Mucosa of descending colon (tissue), 3 donors: Measurements from ENCODE around the gene OSER1. TPM values are rescaled to one million over a fixed set of nuclear protein-coding genes. Genes with fewer than 3 reads are reported as not detected.
A peak's percentile ranks its signal among the peaks of the same experiment; 100 is the strongest.

Source experiments
- ATAC-seq: fragments of 200-7000 bp; cut with Tn5 transposase; one replicate; pipeline ENCODE4 v1.9.1; 2020; ENCODE audit warnings: mild to moderate bottlenecking, moderate library complexity
- DNase-seq, 3 donors: peaks; one replicate each; pipeline ENCODE4 v3.0.0-alpha.2; 2020
- H3K36me3 ChIP-seq: fragments of 200-600 bp; one replicate; pipeline ENCODE4 v1.8.0; 2021; ENCODE audit warnings: low read depth, mild to moderate bottlenecking
- H3K4me1 ChIP-seq: fragments of 200-600 bp; one replicate; pipeline ENCODE4 v1.8.0; 2021; ENCODE audit warnings: low read depth, mild to moderate bottlenecking
- H3K4me3 ChIP-seq: fragments of 200-600 bp; one replicate; pipeline ENCODE4 v1.8.0; 2021; ENCODE audit warnings: mild to moderate bottlenecking
- H3K9me3 ChIP-seq: fragments of 200-600 bp; one replicate; pipeline ENCODE4 v1.8.0; 2021; ENCODE audit warnings: mild to moderate bottlenecking
- CTCF ChIP-seq: fragments of 200-600 bp; IDR thresholded peaks from one replicate; pipeline ENCODE4 v1.8.0; 2022; ENCODE audit warnings: antibody characterized with exemption, mild to moderate bottlenecking
- intact Hi-C, 2 donors: fragments of 100-400 bp; cut with DNase I in 1 of 2; cut with micrococcal nuclease in 1 of 2; formaldehyde crosslinking; loops; one replicate each; pipeline versions ENCODE4 v1.11.0 to v1.11.1; 2022; cut with DNase I, micrococcal nuclease
- total RNA-seq, 3 donors: library from RNA; stranded (reverse); fragmentation: NEBNext Ultra II Directional in 2 of 3; extraction: Animal tissue kit (Norgen Biotek cat#: 25700) in 2 of 3; gene quantifications; one replicate each; pipeline versions ENCODE4 v1.2.1 to v1.2.4, GENCODE V29; 2021 to 2023
- donor health status: DM: no; HTN: no; CAD: no; lungs with moderate emphysema.
- donor health status: DM: no; HTN: no; CAD: no.
- donor health status: DM: no; HTN: yes; CAD: no.

OSER1 gene
- total RNA-seq, 3 donors from 2014 or later, result 32.1 to 40.1 (median 32.5) TPM

DNA sequence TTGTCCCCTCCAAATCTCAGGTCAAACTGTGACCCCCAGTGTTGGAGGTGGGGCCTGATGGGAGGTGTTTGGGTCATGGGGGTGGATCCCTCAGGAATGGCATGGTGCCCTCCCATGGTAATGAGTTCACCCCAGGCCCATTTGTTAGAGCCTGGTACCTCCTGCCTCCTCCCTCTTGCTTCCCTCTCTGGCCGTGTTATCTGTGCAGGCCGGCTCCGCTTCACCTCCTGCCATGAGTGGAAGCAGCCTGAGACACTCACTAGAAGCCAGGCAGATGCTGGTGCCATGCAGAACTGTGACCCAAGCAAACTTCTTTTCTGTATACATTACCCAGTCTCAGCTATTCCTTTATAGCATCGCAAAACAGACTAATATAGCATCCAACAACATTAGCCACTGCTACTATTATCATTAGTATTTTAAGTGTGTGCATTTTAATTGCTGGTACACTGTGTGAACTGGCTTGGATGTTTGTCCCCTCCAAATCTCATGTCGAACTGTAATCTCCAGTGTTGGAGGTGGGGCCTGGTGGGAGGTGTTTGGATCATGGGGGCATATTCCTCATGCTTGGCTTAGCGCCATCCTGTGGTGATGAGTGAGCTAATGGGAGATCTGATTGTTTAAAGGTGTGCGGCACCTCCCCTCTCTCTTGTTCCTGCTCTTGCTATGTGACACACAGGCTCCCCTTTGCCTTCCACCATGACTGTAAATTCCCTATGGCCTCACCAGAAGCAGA, 12.2 kb upstream of the OSER1 start:
- peak; percentile 20 for ATAC-seq
- peak in 1 of 3 donors; percentile 45 for DNase-seq
- H3K4me3 ChIP-seq, result no peak overlapping the region
- peaks cover 9% of the 10 kb centered on the region for H3K4me1 ChIP-seq
- no peak for TF ChIP-seq CTCF
- intact Hi-C loops, result no loop called here
- no peaks in the 10 kb centered on the region for H3K9me3 ChIP-seq
- H3K36me3 ChIP-seq, result no peaks in the 10 kb centered on the region

- Histone ChIP-seq H3K9me3 (no peaks in the 10 kb centered on the region), H3K36me3 (no peaks in the 10 kb centered on the region), H3K4me1 (peaks cover 15% of the 10 kb centered on the region), H3K4me3 (no peak overlapping the region)
- DNase-seq (no peak), ATAC-seq (no peak)
- TF ChIP-seq CTCF, result no peak
- intact Hi-C loops, result no loop called here
These were observed 11.5 kb upstream of the OSER1 start for GRCh38 chr20:44222027-44222426.

GRCh38 chr20:44221368-44221954, 10.9 kb upstream of the OSER1 start:
- Histone ChIP-seq H3K4me1 (peaks cover 15% of the 10 kb centered on the region), H3K36me3 (no peaks in the 10 kb centered on the region), H3K4me3 (no peak overlapping the region), H3K9me3 (no peaks in the 10 kb centered on the region)
- intact Hi-C loops, result no loop called here
- ATAC-seq (no peak), DNase-seq (no peak)
- TF ChIP-seq CTCF, result no peak

- Histone ChIP-seq H3K9me3 (no peaks in the 10 kb centered on the region), H3K4me3 (no peak overlapping the region), H3K4me1 (peaks cover 15% of the 10 kb centered on the region), H3K36me3 (no peaks in the 10 kb centered on the region)
- intact Hi-C loops, result loop anchor here (5.0 to 10.0 kb wide), 2 partner anchors 93 to 255 kb away; partner anchors contain the start of genes FITM2 (in 2 of the 2) and TTPAL (in 1 of the 2)
- TF ChIP-seq CTCF, result no peak
- ATAC-seq (no peak), DNase-seq (no peak)
These were observed 9.2 kb upstream of the OSER1 start for GRCh38 chr20:44219791-44220190.

- DNase-seq (no peak), ATAC-seq (no peak)
- Histone ChIP-seq H3K9me3 (no peaks in the 10 kb centered on the region), H3K4me1 (peaks cover 15% of the 10 kb centered on the region), H3K4me3 (no peak overlapping the region), H3K36me3 (no peaks in the 10 kb centered on the region)
- intact Hi-C loops, result loop anchor here (5.0 to 10.0 kb wide), 2 partner anchors 93 to 256 kb away; partner anchors contain the start of genes FITM2 (in 2 of the 2) and TTPAL (in 1 of the 2)
- TF ChIP-seq CTCF, result no peak
These were observed 8.7 kb upstream of the OSER1 start for GRCh38 chr20:44219170-44219730.
